Measurements from ENCODE around the gene DHX35. TPM values are rescaled to one million over a fixed set of nuclear protein-coding genes. Genes with fewer than 3 reads are reported as not detected.

DHX35 gene
- total and polyA plus RNA-seq, 8 donors, result 4.7 to 33.8 (median 8.8) TPM

DNA sequence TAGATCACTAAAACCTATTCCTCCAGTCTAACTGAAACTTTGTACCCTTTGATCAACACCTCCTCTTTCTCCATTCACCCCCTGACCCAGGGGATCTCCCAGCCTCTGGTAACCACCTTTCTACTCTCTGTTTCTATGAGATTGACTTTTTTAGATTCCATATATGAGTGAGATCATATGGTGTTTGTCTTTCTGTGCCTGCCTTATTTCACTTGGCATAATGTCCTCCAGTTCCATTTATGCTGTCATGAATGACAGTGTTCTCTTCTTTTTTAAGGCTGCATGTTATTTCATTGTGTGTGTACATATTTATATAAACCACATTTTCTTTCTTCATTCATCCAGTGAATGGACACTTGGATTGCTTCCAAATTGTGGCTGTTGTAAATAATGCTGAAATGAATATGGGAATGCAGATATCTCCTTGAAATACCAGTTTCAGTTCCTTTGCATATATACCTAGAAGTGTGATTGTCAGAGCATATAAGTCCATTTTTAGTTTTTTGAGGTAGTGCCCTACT is 57.7 kb downstream of the DHX35 start:
- no peaks in the 10 kb centered on the region for H3K9me3 ChIP-seq
- no peak overlapping the region for H3K4me3 ChIP-seq
- no peak overlapping the region for H3K27ac ChIP-seq
- H3K36me3 ChIP-seq, result peaks cover 42 to 100% (median 89%) of the 10 kb centered on the region in 4 donors
- no peaks in the 10 kb centered on the region for H3K27me3 ChIP-seq
- TF ChIP-seq POLR2A (IDR thresholded peaks at IDR 0.05) (no peak), POLR2AphosphoS5 (IDR thresholded peaks at IDR 0.05) (no peak), EP300 (IDR thresholded peaks at IDR 0.05) (no peak), CTCF (IDR thresholded peaks at IDR 0.05) (no peak)
- no peaks in the 10 kb centered on the region for H3K4me1 ChIP-seq
- no peak for DNase-seq
- intact Hi-C loops (cut with DNase I; ENCODE audit: low total_unique reads), result no loop called here

DNA sequence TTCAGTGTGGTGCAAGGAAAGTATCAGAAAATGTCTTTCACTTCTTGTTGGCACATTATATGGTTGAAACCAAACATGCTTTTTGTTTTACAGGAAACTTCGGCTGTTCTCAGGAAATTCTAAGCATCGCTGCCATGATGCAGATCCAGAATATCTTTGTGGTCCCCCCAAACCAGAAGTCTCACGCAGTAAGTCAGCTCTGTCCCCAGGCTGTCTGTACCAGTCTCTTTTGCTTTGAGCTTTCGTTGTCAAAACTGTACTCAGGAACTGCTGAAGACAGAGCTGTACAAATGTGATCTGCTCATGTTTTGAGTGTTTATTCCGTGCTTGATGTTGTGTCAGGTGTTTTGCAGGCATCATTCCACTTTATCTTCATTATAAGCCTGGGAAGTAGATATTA is 59.6 kb downstream of the DHX35 start:
- TF ChIP-seq POLR2A (IDR thresholded peaks at IDR 0.05) (no peak), CTCF (IDR thresholded peaks at IDR 0.05) (no peak), POLR2AphosphoS5 (IDR thresholded peaks at IDR 0.05) (no peak), EP300 (IDR thresholded peaks at IDR 0.05) (no peak)
- H3K27me3 ChIP-seq, result no peaks in the 10 kb centered on the region
- intact Hi-C loops (cut with DNase I; ENCODE audit: low total_unique reads), result no loop called here
- DNase-seq, result no peak
- H3K36me3 ChIP-seq, result peaks cover 35 to 97% (median 90%) of the 10 kb centered on the region in 4 donors
- H3K9me3 ChIP-seq, result no peaks in the 10 kb centered on the region
- H3K4me3 ChIP-seq, result no peak overlapping the region
- 87 to 93% (median 90%) methylated on average over 5 of the region's 5 CpGs for WGBS, 5 donors
- H3K27ac ChIP-seq, result no peak overlapping the region
- no peaks in the 10 kb centered on the region for H3K4me1 ChIP-seq

DNA sequence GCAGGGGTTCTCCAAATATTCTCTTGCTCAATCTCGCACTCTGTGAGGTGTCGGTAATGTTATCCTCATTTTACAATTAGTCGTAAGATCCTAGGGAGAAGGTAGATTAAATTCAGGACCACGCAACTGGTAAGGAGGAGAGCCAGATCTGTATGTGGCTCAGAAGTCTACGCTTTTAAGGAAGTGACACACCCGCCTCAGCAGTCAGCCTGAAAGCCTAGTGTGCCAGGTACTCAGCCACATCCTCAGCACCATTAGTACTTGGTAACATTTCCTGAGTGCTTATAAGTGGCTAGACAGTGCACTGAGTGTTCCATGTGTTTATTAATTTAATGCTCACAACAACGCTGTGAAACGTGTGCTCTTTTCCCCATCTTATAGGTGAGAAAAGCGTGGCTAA is 63.7 kb downstream of the DHX35 start:
- 82 to 89% (median 85%) methylated on average over 9 of the region's 9 CpGs for WGBS, 5 donors
- Histone ChIP-seq H3K36me3 (peaks cover 32 to 90% (median 88%) of the 10 kb centered on the region in 4 donors), H3K4me3 (no peak overlapping the region), H3K27me3 (no peaks in the 10 kb centered on the region), H3K4me1 (peaks cover 0 to 6% (median 0%) of the 10 kb centered on the region in 4 donors), H3K27ac (no peak overlapping the region), H3K9me3 (no peaks in the 10 kb centered on the region)
- no peak for TF ChIP-seq CTCF (IDR thresholded peaks at IDR 0.05)
- no peak for TF ChIP-seq POLR2A (IDR thresholded peaks at IDR 0.05)
- no peak for TF ChIP-seq EP300 (IDR thresholded peaks at IDR 0.05)
- TF ChIP-seq POLR2AphosphoS5 (IDR thresholded peaks at IDR 0.05), result no peak
- DNase-seq, result no peak
- intact Hi-C loops (cut with DNase I; ENCODE audit: low total_unique reads), result no loop called here

GRCh38 chr20:39029364-39029763 is 67.2 kb downstream of the DHX35 start:
- intact Hi-C loops (cut with DNase I; ENCODE audit: low total_unique reads), result no loop called here
- no peak for DNase-seq
- Histone ChIP-seq H3K9me3 (no peaks in the 10 kb centered on the region), H3K4me1 (peaks cover 0 to 6% (median 0%) of the 10 kb centered on the region in 4 donors), H3K27me3 (no peaks in the 10 kb centered on the region), H3K4me3 (no peak overlapping the region), H3K36me3 (peaks cover 20 to 88% (median 85%) of the 10 kb centered on the region in 4 donors), H3K27ac (peak overlapping the region in 4 of 5 donors; percentile 15 to 68 (median 55))
- 77 to 93% (median 88%) methylated on average over 5 of the region's 5 CpGs for WGBS, 5 donors
- TF ChIP-seq POLR2A (IDR thresholded peaks at IDR 0.05) (no peak), CTCF (IDR thresholded peaks at IDR 0.05) (no peak), EP300 (IDR thresholded peaks at IDR 0.05) (no peak), POLR2AphosphoS5 (IDR thresholded peaks at IDR 0.05) (no peak)

Data from stomach (tissue), 9 donors.